ENCODE results near the gene CFAP97D2.
A peak's percentile ranks its signal among the peaks of the same experiment; 100 is the strongest.

The CFAP97D2 gene

DNA sequence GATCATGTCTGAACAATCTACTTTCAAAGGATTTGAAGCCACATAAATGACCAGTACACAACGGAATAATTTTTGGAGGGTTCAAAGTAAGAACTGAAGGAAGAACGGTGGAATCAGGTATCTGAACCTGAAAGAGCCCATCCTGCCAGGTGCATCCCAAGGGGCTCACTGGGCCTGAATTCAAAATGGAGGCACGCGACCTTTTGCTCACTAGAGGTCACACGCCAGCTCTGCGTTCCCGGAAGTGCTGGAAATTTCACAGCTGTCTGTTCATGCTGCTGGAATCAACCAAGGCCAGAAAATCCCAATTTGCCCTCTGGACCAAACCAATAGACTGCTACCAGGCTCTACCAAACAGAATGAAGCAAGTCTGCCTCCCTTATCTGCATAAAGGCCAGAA is 42.5 kb upstream of the CFAP97D2 start:
- Mint-ChIP-seq H3K27ac (no peak overlapping the region), H3K4me1 (ENCODE audit: low read depth) (peaks cover 12% of the 10 kb centered on the region), H3K9me3 (no peaks in the 10 kb centered on the region), H3K27me3 (peaks cover 15% of the 10 kb centered on the region), H3K4me3 (no peak overlapping the region), H3K36me3 (ENCODE audit: low read depth) (peaks cover 5% of the 10 kb centered on the region)
- intact Hi-C loops (cut with micrococcal nuclease): no loop called here

DNA sequence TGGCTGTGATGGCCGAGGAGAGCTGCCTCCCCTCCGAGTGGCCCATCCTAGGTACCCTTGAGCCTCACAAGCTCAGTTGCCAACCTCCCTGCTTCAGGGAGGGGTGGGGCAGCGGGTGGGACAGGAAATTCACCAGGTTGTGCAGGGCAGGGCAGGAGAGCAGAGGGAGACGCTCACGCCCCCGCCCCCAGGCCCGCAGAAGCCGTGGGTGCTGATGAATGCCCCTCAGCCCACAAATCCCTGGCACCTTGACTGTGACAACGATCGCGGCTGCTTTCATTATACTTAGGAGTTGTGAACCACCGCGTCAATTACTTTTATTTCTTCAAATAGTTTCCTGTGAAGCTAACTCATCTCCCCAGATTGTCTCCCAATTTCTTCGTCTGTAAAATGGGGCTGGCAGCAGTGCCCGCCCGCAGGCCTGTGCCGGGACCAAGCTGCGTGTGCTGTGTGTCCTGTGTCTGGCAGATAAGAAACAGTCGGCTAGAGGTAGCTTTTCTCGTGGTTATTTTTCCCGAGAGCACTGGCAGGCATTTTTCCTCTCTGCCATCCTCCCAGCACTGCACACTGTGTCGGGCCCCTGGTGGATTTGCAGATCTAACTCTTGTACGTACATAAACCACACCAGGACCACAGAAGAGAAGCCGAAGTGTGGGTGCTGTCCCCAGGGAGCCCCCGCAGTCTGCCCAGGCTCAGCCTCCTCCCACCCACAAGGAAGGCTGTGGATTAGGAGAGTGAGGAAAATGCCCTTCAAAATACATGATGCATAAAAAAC is 38.7 kb upstream of the CFAP97D2 start:
- Mint-ChIP-seq H3K27ac (no peak overlapping the region), H3K4me3 (peak overlapping the region; percentile 49), H3K36me3 (ENCODE audit: low read depth) (no peaks in the 10 kb centered on the region), H3K9me3 (no peaks in the 10 kb centered on the region), H3K4me1 (ENCODE audit: low read depth) (peaks cover 4% of the 10 kb centered on the region), H3K27me3 (peaks cover 13% of the 10 kb centered on the region)
- intact Hi-C loops (cut with micrococcal nuclease): no loop called here

DNA sequence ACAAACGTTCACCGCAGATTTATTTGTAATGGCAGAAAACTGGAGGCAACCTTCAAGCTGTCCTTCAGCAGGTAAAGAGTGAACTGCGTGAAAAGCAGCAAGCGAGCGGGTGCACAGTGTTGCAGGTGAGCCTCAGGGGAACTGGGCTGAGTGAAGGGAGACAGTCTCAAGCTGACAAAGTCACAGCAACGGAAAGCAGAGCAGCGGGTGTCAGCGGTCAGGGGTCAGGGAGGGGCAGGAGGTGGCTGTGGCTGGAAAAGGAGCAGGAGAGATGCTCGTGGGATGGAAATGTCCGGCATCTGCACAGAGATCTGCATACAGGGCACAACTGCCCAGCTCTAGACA is 38.2 kb upstream of the CFAP97D2 start:
- intact Hi-C loops (cut with micrococcal nuclease): no loop called here
- peaks cover 15% of the 10 kb centered on the region for H3K27me3 Mint-ChIP-seq
- H3K9me3 Mint-ChIP-seq: no peaks in the 10 kb centered on the region
- H3K4me1 Mint-ChIP-seq (ENCODE audit: low read depth): peaks cover 7% of the 10 kb centered on the region
- H3K36me3 Mint-ChIP-seq (ENCODE audit: low read depth): no peaks in the 10 kb centered on the region
- H3K27ac Mint-ChIP-seq: no peak overlapping the region
- no peak overlapping the region for H3K4me3 Mint-ChIP-seq

DNA sequence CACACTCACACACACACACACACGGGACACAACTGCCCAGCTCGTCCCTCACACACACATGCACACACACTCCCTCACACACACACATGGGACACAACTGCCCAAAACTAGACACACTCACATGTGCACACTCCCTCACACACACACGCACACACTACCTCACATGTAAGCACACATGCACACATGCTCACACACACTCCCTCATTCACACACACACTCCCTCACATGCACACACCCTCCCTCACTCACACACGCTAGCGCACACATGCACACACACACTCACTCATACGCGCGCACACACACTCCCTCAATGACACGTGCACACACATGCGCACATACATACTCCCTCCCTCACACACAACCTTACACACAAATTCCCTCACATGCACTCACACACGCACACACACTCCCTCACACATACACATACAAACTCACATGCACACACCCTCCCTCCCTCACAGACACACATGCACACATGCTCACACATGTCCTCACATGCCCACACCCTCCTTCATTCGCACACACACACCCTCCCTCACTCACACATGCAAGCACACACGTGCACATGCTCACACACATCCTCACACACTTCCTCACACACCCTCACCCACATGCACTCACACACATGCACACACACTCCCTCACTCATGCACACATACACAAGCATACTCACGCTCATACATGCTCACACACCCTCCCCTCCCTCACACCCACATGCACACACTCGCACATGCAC is 37.6 kb upstream of the CFAP97D2 start:
- intact Hi-C loops (cut with micrococcal nuclease): no loop called here
- H3K27me3 Mint-ChIP-seq: peaks cover 17% of the 10 kb centered on the region
- no peak overlapping the region for H3K27ac Mint-ChIP-seq
- H3K4me1 Mint-ChIP-seq (ENCODE audit: low read depth): peaks cover 12% of the 10 kb centered on the region
- H3K4me3 Mint-ChIP-seq: no peak overlapping the region
- H3K36me3 Mint-ChIP-seq (ENCODE audit: low read depth): no peaks in the 10 kb centered on the region
- H3K9me3 Mint-ChIP-seq: no peaks in the 10 kb centered on the region

DNA sequence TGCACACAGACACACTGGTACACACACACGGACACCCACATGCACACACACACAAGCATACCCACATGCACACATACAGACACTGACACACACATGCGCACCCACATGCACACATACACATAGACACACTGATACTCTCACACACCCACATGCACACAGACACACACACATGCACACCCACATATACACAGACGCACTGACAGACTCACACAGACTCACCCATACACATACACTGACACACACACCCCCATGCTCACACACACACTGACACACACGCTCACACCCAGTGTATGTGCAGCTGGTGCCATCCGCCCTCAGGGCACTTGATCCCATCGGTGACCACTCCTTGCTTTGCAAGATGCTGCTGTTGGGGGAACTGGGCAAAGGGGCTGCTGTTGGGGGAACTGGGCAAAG is 36.9 kb upstream of the CFAP97D2 start:
- Mint-ChIP-seq H3K9me3 (no peaks in the 10 kb centered on the region), H3K27ac (no peak overlapping the region), H3K36me3 (ENCODE audit: low read depth) (no peaks in the 10 kb centered on the region), H3K4me1 (ENCODE audit: low read depth) (peaks cover 19% of the 10 kb centered on the region), H3K4me3 (no peak overlapping the region), H3K27me3 (peaks cover 24% of the 10 kb centered on the region)
- intact Hi-C loops (cut with micrococcal nuclease): no loop called here

DNA sequence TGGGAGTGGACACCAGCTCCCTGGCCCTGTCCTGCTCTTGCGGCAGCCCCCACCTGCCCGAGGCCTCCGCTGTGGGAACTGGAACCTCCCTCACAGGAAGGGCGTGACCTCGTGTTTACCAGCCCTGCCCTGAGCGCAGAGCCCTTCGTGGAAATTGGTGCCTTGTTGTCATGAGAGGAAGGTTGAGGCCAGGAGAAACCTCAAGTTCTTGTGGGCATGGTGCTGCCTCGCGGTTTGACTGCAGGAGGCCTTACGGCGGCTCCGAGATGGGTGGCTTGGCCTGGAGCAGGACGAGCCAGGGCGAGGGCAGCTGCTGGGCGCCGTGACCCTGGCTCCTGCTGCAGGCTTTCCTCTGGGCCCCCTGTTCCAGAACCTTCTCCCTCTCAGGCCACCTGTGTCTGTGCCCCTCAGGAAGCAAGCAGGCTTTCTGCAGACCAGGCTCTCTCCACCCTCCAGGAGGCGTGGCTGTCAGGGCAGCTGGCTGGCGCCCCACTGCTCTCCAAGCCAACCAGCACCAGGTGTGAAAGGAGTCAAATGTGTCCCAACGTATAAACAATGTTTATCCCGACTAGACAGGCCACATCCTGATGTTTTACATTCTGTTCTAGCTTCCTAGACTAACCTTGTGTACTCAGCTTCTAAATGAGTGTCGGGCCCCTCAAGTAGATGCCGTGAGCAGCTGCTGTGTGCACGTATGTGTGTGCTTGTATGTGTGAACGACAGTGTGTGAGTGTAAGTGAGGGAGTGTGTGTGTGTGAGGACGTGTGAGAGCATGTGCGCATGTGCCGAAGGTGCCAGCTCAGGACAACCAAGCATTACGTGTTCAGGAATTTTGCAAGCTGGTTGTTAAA is 36.2 kb upstream of the CFAP97D2 start:
- intact Hi-C loops (cut with micrococcal nuclease): no loop called here
- no peaks in the 10 kb centered on the region for H3K36me3 Mint-ChIP-seq (ENCODE audit: low read depth)
- H3K9me3 Mint-ChIP-seq: no peaks in the 10 kb centered on the region
- peaks cover 21% of the 10 kb centered on the region for H3K4me1 Mint-ChIP-seq (ENCODE audit: low read depth)
- no peak overlapping the region for H3K4me3 Mint-ChIP-seq
- peaks cover 26% of the 10 kb centered on the region for H3K27me3 Mint-ChIP-seq
- H3K27ac Mint-ChIP-seq: no peak overlapping the region

DNA sequence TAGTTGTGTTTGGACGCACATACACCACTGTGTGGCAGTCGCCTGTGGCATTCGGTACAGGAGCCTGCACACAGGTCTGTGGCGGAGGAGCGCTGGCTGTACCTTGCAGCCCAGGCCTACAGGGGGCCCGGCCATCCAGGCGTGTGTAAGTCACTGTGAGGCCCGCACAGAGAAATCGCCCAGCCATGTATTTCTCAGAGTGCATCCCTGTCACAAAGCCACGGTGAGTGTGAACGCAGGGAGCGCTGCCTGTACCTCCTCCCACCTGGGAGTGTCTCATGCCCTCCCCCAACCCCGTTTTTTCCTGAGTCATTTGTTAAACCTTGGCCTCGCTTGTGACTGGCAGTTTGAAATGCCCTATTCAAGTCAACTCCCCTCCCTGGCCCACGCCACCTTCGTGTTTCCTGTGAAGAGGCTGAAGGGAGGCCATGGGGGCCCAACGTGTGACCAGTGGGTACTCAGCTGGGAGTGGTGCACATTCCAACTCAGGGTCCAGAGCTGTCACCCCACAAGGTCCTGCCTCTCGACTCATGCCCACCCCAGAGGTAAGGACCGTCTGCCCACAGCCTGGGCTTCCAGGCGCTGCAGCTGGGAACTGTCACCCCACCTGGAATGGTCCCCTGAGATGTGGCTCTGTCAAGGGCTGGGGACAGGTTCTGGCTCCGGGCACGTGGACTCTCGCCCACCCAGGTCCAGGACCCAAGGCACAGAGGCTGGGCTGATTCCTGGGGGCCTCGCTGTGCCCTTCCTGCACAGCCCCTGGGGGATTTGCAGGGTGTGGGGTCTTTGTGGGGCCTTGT is 35.1 kb upstream of the CFAP97D2 start:
- Mint-ChIP-seq H3K27me3 (peaks cover 35% of the 10 kb centered on the region), H3K9me3 (no peaks in the 10 kb centered on the region), H3K36me3 (ENCODE audit: low read depth) (no peaks in the 10 kb centered on the region), H3K27ac (no peak overlapping the region), H3K4me3 (no peak overlapping the region), H3K4me1 (ENCODE audit: low read depth) (peaks cover 30% of the 10 kb centered on the region)
- intact Hi-C loops (cut with micrococcal nuclease): no loop called here

DNA sequence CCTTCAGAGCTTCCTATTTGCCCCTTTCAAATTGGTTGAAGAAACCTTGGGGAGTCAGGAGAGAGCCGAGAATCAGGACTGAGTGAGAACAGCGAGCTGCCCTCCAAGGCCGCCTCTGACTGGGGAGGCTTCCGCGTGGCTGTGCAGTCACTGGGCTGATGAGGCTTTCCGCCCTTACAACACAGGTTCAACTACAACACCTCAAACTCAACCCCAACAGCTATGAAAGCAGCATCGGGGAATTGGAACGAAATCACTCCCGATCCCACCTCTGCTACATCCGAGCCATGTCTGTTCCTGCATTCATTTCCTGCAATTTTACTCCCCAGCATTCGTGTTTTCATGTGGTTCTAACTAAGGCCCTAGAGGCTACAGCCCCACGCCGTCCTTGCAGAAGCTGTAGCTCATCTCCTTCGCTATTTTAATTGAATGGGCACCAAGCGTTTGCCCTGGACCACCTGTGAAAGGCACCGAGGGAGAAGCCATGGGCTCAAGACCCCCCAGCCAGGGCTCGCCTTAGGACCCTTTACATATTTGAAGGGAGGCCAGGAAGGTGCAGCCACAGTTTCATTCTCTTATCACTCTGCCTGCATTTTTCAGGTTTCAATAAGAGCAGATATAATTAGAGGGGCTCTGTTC is 34.3 kb upstream of the CFAP97D2 start:
- Mint-ChIP-seq H3K9me3 (no peaks in the 10 kb centered on the region), H3K27ac (no peak overlapping the region), H3K4me1 (ENCODE audit: low read depth) (peaks cover 30% of the 10 kb centered on the region), H3K4me3 (no peak overlapping the region), H3K27me3 (peaks cover 37% of the 10 kb centered on the region), H3K36me3 (ENCODE audit: low read depth) (no peaks in the 10 kb centered on the region)
- intact Hi-C loops (cut with micrococcal nuclease): no loop called here

DNA sequence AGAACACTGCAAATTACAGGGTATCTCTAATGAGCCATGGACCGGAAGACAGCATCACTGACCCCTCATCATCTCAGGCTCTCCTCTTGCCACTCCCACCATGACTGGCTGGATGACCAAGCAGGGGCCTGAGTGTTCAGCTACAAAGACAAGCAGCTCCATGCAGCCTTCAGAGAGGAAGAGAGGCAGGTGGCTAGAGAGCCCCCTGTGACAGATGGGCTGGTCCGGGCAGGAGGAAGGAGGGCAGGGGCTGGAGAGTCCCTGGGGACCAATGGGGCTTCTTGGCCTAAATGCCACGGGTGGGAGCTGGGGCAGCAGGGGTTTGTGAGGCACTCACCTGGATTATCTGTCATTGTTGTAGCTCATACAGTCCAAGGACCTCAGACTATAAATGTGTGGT is 33.8 kb upstream of the CFAP97D2 start:
- intact Hi-C loops (cut with micrococcal nuclease): no loop called here
- Mint-ChIP-seq H3K4me1 (ENCODE audit: low read depth) (peaks cover 30% of the 10 kb centered on the region), H3K9me3 (no peaks in the 10 kb centered on the region), H3K27me3 (peaks cover 36% of the 10 kb centered on the region), H3K27ac (no peak overlapping the region), H3K4me3 (no peak overlapping the region), H3K36me3 (ENCODE audit: low read depth) (no peaks in the 10 kb centered on the region)

DNA sequence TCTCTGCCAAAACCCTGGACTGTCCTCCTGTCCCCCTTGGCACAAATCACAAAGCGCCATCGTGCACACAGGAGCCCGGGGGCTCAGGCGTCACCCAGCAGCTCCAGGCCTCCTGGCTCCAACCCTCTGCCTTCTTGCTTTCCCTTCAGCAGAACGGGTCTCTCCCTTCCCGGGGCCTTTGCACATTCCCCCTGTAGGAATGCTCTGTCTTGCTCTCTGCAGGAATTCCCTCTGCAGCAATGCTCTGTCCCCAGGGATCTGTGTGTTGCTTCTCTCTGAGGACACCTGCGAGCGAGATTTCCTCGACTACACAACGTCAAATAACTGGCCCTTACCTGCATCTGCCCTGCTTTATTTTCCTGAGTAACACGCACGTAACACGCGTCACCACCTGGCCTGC is 33.3 kb upstream of the CFAP97D2 start:
- intact Hi-C loops (cut with micrococcal nuclease): no loop called here
- Mint-ChIP-seq H3K27me3 (peaks cover 36% of the 10 kb centered on the region), H3K9me3 (no peaks in the 10 kb centered on the region), H3K4me3 (no peak overlapping the region), H3K27ac (no peak overlapping the region), H3K4me1 (ENCODE audit: low read depth) (peaks cover 31% of the 10 kb centered on the region), H3K36me3 (ENCODE audit: low read depth) (no peaks in the 10 kb centered on the region)

DNA sequence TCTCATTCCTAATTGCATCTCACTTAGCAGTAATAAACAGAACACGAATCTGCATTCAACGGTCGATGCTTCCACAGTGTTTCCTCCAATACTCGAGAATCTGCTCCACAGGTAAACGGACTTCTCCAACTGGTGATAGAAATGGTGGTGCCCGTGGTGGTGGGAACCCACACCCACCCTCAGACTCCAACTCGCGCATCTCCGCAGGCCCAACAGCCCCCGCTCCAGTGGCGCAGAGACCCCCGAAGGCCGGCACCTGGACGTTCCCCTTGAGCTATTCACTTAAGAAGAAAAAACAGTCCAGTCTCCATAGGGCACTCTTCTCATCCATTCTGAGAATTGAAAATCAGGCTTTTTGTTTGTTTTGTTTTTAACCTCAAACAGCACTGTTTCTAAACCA is 32.9 kb upstream of the CFAP97D2 start:
- Mint-ChIP-seq H3K27me3 (peaks cover 36% of the 10 kb centered on the region), H3K4me1 (ENCODE audit: low read depth) (peaks cover 36% of the 10 kb centered on the region), H3K36me3 (ENCODE audit: low read depth) (no peaks in the 10 kb centered on the region), H3K27ac (no peak overlapping the region), H3K4me3 (no peak overlapping the region), H3K9me3 (no peaks in the 10 kb centered on the region)
- intact Hi-C loops (cut with micrococcal nuclease): no loop called here

DNA sequence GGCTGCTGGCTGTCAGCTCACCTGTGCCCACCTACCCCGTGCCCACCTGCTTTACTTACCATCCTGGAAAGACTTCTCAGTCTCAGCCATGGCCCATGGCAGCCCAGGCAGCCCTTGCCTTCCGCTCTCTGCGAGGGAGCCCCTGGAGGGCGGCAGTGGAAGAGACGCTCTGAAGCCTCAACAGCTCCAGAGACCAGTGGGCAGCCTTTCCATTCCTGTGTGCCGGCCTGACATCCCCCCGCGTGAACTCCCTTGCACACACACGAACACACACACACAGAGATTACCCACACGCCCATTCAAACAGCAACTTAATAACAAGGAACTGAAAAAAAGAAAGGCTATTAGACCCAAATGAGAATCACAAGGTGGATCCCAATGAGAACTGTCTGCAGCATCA is 32.4 kb upstream of the CFAP97D2 start:
- H3K4me3 Mint-ChIP-seq: no peak overlapping the region
- no peaks in the 10 kb centered on the region for H3K9me3 Mint-ChIP-seq

DNA sequence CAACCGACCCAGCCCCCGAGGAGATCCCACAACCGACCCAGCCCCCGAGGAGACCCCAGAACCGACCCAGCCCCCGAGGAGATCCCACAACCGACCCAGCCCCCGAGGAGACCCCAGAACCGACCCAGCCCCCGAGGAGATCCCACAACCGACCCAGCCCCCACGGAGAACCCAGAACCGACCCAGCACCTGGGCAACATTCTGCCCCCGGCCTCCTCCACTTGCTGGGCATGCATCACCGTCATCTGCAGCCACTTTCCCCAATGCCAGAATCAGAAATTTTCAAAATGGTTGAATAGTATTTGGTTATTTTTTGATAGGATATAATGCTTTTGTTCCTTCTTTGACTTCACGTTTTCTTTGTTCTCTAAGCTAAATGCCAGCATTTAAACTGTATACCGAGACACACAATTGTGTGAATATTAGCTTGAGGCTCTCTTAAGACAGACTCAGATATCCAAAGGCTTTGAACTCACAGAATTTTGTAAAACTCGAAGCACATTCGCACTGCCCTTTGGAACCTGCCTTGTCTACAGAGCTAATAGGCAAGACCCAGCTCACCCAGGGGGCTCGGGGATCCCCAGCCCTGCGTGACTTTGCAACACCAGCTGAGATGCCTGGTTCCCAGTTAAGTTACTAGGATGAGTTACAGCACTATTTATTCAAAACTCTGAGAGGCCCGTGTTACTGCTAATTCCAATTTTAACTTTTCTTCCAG is 31.1 kb upstream of the CFAP97D2 start:
- intact Hi-C loops (cut with micrococcal nuclease): no loop called here
- H3K36me3 Mint-ChIP-seq (ENCODE audit: low read depth): no peaks in the 10 kb centered on the region

More for the DNA sequence above, 32.4 kb upstream of the CFAP97D2 start:
- no peak overlapping the region for H3K27ac Mint-ChIP-seq
- peaks cover 36% of the 10 kb centered on the region for H3K27me3 Mint-ChIP-seq
- H3K36me3 Mint-ChIP-seq (ENCODE audit: low read depth): no peaks in the 10 kb centered on the region
- H3K4me1 Mint-ChIP-seq (ENCODE audit: low read depth): peaks cover 41% of the 10 kb centered on the region
- intact Hi-C loops (cut with micrococcal nuclease): no loop called here

More for the DNA sequence above, 31.1 kb upstream of the CFAP97D2 start:
- H3K9me3 Mint-ChIP-seq: no peaks in the 10 kb centered on the region
- no peak overlapping the region for H3K4me3 Mint-ChIP-seq
- no peak overlapping the region for H3K27ac Mint-ChIP-seq
- H3K27me3 Mint-ChIP-seq: peaks cover 42% of the 10 kb centered on the region
- peaks cover 54% of the 10 kb centered on the region for H3K4me1 Mint-ChIP-seq (ENCODE audit: low read depth)
